Skeletal muscle tissue (tissue), 4 donors: ENCODE results near the gene UNC13B. TPM values are rescaled to one million over a fixed set of nuclear protein-coding genes. Genes with fewer than 3 reads are reported as not detected.
"Not testable (repeated sequence)": the region's sequence is repeated elsewhere in the genome, so short reads cannot be mapped to it uniquely, and the experiment has no call there.

Experiments used
- H3K27ac ChIP-seq: one replicate; pipeline ENCODE4 v1.7.0; 2013; ENCODE audit warnings: mild to moderate bottlenecking, low read depth, low read length, inconsistent platforms
- H3K27me3 ChIP-seq, 3 donors: one replicate each; pipeline ENCODE4 v1.7.0; 2013; ENCODE audit warnings: low read length in 3 of 3; ENCODE audit not compliant: control insufficient read depth in 3 of 3, insufficient read depth in 3 of 3
- H3K36me3 ChIP-seq, 3 donors: one replicate each; pipeline ENCODE4 v1.7.0; 2013; ENCODE audit warnings: low read length in 3 of 3; ENCODE audit not compliant: control insufficient read depth in 3 of 3, insufficient read depth in 3 of 3
- H3K4me1 ChIP-seq, 3 donors: one replicate each; pipeline ENCODE4 v1.7.0; 2013; ENCODE audit warnings: low read length in 3 of 3, mild to moderate bottlenecking in 3 of 3; ENCODE audit not compliant: control insufficient read depth in 3 of 3, insufficient read depth in 3 of 3
- H3K4me3 ChIP-seq, 3 donors: one replicate each; pipeline ENCODE4 v1.7.0; 2013; ENCODE audit warnings: low read length in 3 of 3
- H3K9ac ChIP-seq, 3 donors: one replicate each; pipeline ENCODE4 v1.7.0; 2013; ENCODE audit warnings: low read length in 3 of 3, mild to moderate bottlenecking in 3 of 3, moderate library complexity in 2 of 3, low read depth in 1 of 3
- H3K9me3 ChIP-seq, 3 donors: one replicate each; pipeline ENCODE4 v1.7.0; 2013; ENCODE audit warnings: low read length in 3 of 3; ENCODE audit not compliant: control insufficient read depth in 3 of 3
- total RNA-seq: library from RNA; depleted of rRNA; stranded (reverse); fragments of >200 nt; gene quantifications from one replicate; pipeline ENCODE4 v1.2.3, GENCODE V29; 2014
- donor health status: Osteomylitis.

Gene UNC13B
- total RNA-seq, 1 donor from 2014 or later = 16.2 TPM

DNA sequence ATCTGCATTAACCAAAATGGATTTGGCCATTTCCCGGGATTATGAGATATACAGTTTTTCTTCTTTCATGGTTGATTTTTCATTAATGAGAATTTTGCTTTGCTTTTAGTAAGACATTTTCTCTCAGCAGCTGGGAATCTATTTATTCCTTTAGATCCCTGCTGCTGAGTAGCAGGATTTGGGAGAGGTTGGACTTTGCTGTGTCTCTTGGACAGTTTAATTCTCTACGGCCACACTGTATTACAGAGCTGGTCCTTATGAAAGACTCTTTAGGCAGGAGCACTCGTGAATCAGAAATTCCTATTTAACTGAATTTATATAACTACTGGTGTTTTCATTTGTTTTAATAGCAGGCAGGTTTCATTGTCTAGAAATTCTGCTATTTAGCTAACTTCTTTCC, 1.6 kb downstream of the UNC13B start:
- H3K9me3 ChIP-seq = no peaks in the 10 kb centered on the region
- H3K27ac ChIP-seq = peak overlapping the region; percentile 94
- peak overlapping the region; percentile 25 to 99 (median 99) for H3K4me3 ChIP-seq
- H3K9ac ChIP-seq = peak overlapping the region; percentile 11 to 96 (median 48)
- no peaks in the 10 kb centered on the region for H3K36me3 ChIP-seq
- H3K4me1 ChIP-seq = peaks cover 8 to 27% (median 14%) of the 10 kb centered on the region in 3 donors
- H3K27me3 ChIP-seq = no peaks in the 10 kb centered on the region

DNA sequence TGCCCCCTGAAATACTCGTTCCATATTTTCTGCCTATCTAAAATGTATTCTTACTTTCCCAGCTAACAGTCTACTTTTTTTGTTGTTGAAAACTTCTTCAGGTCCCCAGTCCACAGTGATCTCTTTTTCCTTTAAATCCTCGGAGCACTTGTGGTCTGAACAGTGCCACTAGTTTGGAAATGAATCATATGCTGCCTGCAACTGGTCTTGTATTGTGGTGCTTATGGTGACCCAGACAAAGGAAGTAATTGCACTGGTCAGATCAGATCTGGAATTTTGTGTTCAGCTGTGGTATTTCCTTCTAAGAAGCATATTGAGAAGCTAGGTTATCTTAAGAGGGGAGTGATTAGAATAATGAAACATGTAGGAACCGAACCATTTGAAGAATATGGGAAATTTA, 2.9 kb downstream of the UNC13B start:
- Histone ChIP-seq H3K4me3 (no peak overlapping the region), H3K27ac (no peak overlapping the region), H3K9ac (no peak overlapping the region), H3K36me3 (no peaks in the 10 kb centered on the region), H3K27me3 (no peaks in the 10 kb centered on the region), H3K4me1 (peaks cover 8 to 31% (median 14%) of the 10 kb centered on the region in 3 donors), H3K9me3 (no peaks in the 10 kb centered on the region)

DNA sequence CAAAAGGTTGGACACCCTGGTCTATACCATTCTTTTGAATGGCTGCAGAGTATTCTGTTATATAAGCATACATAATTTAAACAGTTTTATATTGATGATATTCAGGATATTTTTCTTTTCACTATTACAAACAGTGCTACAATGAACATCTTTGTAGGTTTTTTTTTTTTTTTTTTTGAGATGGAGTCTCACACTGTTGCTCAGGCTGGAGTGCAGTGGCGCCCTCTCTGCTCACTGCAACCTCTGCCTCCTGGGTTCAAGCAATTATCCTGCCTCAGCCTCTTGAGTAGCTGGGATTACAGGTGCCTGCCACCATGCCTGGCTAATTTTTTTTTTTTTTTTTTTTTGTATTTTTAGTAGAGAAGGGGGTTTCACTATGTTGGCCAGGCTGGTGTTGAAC, 5.6 kb downstream of the UNC13B start:
- H3K27me3 ChIP-seq, H3K9me3 ChIP-seq, H3K9ac ChIP-seq, H3K27ac ChIP-seq, H3K36me3 ChIP-seq, H3K4me3 ChIP-seq: not testable (repeated sequence)
- peaks cover 8 to 21% (median 10%) of the 10 kb centered on the region in 3 donors for H3K4me1 ChIP-seq

DNA sequence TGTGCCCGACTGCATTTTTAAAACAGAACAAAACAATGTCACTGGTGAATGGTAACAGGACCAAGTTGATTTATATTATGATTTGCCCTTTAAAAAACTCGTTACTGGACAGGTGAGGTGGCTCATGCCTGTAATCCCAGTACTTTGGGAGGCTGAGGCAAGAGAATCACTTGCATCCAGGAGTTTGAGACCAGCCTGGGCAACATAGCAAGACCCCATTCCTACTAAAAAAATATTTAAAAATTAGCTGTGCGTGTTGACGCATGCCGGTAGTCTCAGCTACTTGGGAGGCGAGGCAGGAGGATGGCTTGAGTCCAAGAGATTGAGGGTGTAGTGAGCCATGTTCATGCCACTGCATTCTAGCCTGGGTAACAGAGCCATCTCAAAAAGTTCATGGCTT, 7.2 kb downstream of the UNC13B start:
- Histone ChIP-seq H3K4me3 (no peak overlapping the region), H3K36me3 (no peaks in the 10 kb centered on the region), H3K27me3 (no peaks in the 10 kb centered on the region), H3K27ac (no peak overlapping the region), H3K4me1 (peaks cover 0 to 20% (median 8%) of the 10 kb centered on the region in 3 donors), H3K9ac (no peak overlapping the region), H3K9me3 (no peaks in the 10 kb centered on the region)

DNA sequence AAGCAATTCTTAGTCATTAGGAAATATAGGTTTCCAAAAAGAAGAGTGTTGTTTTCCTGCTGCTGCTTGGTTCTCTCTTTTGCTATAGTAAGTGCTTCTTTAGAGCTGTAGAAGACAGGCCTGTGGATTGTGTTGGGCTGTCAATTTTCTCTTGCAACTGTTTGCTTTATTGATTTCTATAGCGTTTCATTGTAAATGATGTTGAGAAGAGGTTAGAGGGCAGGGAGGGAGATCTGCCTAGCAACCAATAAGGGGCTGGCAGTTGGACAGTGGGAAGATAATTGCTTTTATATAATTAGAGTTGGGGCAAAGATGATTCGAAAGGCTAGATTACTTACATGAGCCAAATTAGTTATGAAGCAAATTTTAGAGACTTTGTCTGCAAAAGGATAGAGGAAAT, 11.1 kb downstream of the UNC13B start:
- H3K4me3 ChIP-seq = no peak overlapping the region
- no peaks in the 10 kb centered on the region for H3K9me3 ChIP-seq
- H3K9ac ChIP-seq = peak overlapping the region in 1 of 3 donors; percentile 3
- H3K4me1 ChIP-seq = peaks cover 0 to 11% (median 0%) of the 10 kb centered on the region in 3 donors
- no peaks in the 10 kb centered on the region for H3K36me3 ChIP-seq
- H3K27ac ChIP-seq = no peak overlapping the region
- no peaks in the 10 kb centered on the region for H3K27me3 ChIP-seq

DNA sequence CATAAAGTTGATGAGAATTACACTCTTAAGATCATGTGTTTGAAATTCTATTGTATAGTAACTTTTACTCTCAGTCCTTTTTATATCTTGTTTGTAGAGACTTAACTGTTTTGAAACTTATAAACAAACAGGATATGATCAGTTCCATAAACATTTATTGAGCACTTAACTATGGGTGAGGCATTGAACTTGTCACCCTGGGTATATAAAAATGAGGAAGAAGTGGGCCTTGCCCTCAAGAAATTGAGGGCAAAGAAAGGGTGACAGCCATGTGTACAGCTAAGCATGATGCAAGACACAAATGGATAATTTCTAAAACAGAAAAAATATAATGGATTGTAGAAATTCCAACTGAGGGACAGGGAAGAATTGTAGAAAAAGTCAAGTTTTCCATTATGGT, 15.7 kb downstream of the UNC13B start:
- no peaks in the 10 kb centered on the region for H3K9me3 ChIP-seq
- H3K27me3 ChIP-seq = no peaks in the 10 kb centered on the region

DNA sequence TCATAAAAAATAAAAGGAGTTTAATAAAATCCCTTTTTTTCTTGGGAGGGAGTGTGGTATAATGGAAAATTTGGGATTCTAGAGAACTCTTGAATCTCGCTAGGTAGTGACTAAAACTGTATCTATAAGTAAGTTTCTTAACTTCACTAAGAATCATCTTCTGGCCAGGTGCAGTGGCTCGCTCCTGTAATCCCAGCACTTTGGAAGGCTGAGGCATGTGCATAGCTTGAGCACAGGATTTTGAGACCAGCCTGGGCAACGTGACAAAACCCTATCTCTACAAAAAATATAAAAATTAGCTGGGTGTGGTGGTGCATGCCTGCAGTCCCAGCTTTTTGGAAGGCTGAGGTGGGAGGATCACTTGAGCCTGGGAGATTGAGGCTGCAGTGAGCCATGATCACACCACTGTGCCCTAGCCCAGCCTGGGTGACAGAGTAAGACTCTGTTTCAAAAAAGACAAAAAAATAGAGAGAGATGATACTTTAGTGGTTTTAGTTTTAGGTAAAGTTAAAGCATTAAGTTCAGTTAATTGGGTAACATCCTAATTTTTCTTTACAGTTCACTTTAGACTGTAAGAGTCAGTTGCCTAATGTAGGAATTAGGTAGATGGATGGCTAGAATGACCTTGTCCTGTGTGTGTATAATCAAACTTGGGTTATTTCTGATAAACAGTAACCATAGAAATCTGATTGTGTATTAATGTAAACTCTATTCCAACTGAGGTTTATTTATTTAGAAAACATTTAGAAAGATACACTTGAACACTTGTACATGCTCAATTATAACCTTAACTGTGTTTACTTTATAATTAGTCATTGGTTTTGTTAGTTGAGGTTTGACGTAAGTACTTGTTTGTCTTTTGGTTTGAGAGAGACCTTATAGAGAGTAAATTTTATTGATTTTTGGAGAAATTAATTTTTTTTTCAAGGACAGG, 17.8 kb downstream of the UNC13B start:
- no peaks in the 10 kb centered on the region for H3K27me3 ChIP-seq
- peaks cover 0 to 3% (median 0%) of the 10 kb centered on the region in 3 donors for H3K4me1 ChIP-seq
- no peaks in the 10 kb centered on the region for H3K36me3 ChIP-seq
- H3K9ac ChIP-seq = no peak overlapping the region
- H3K4me3 ChIP-seq = no peak overlapping the region
- H3K9me3 ChIP-seq = no peaks in the 10 kb centered on the region
- H3K27ac ChIP-seq = no peak overlapping the region

More for the DNA sequence above, 15.7 kb downstream of the UNC13B start:
- peaks cover 0 to 7% (median 3%) of the 10 kb centered on the region in 3 donors for H3K4me1 ChIP-seq
- H3K36me3 ChIP-seq = no peaks in the 10 kb centered on the region
- H3K9ac ChIP-seq = no peak overlapping the region
- no peak overlapping the region for H3K27ac ChIP-seq
- no peak overlapping the region for H3K4me3 ChIP-seq

DNA sequence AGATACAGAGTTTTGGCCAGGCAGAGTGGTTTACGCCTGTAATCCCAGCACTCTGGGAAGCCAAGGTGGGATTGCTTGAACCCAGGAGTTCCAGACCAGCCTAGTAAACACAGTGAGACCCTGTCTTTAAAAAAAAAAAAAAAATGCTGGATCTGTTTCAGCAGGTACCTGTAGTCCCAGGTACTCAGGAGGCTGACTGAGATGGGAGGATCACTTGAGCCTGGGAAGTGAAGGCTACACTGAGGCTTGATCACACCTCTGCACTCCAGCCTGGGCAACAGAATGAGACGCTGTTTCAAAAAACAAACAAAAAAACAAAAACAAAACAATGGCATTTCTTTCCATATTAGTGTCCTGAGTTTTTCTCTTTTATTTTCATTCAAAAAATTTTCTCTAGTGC, 19.0 kb downstream of the UNC13B start:
- Histone ChIP-seq H3K9ac (no peak overlapping the region), H3K27ac (no peak overlapping the region), H3K4me3 (no peak overlapping the region), H3K9me3 (no peaks in the 10 kb centered on the region), H3K4me1 (peaks cover 0 to 3% (median 0%) of the 10 kb centered on the region in 3 donors), H3K36me3 (no peaks in the 10 kb centered on the region), H3K27me3 (no peaks in the 10 kb centered on the region)

DNA sequence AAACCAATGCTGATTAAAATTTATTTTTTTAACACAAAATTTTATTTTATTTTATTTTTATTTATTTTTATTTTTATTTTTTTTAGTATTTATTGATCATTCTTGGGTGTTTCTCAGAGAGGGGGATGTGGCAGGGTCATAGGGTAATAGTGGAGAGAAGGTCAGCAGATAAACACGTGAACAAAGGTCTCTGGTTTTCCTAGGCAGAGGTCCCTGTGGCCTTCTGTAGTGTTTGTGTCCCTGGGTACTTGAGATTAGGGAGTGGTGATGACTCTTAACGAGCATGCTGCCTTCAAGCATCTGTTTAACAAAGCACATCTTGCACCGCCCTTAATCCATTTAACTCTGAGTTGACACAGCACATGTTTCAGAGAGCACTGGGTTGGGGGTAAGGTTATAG, 20.6 kb downstream of the UNC13B start:
- not testable (repeated sequence) for H3K9ac ChIP-seq, H3K4me1 ChIP-seq, H3K27ac ChIP-seq, H3K27me3 ChIP-seq, H3K36me3 ChIP-seq, H3K4me3 ChIP-seq, H3K9me3 ChIP-seq

DNA sequence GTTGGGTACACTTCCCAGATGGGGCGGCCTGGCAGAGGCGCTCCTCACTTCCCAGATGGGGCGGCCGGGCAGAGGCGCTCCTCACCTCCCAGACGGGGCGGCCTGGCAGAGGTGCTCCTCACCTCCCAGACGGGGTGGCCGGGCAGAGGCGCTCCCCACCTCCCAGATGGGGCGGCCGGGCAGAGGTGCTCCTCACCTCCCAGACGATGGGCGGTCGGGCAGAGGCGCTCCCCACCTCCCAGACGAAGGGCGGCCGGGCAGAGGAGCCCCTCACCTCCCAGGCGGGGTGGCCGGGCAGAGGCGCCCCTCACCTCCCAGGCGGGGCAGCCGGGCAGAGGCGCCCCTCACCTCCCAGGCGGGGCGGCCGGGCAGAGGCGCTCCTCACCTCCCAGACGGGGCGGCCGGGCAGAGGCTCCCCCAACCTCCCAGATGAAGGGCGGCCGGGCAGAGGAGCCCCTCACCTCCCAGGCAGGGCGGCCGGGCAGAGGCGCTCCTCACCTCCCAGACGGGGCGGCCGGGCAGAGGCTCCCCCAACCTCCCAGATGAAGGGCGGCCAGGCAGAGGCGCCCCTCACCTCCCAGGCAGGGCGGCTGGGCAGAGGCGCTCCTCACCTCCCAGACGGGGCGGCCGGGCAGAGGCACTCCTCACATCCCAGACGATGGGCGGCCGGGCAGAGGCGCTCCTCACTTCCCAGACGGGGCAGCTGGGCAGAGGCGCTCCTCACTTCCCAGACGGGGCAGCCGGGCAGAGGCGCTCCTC, 21.4 kb downstream of the UNC13B start:
- not testable (repeated sequence) for H3K9me3 ChIP-seq, H3K4me1 ChIP-seq, H3K9ac ChIP-seq, H3K27me3 ChIP-seq, H3K4me3 ChIP-seq, H3K36me3 ChIP-seq, H3K27ac ChIP-seq
